WTC11 (cell line): ENCODE results near the gene PEX6.

Experiments used
- AFF4 ChIP-seq: sonication (generic); formaldehyde crosslinking; IDR thresholded peaks from 2 replicates; pipeline ENCODE4 v1.8.1; 2023; ENCODE audit warnings: mild to moderate bottlenecking, missing genetic modification reagents, borderline replicate concordance
- ATF1 ChIP-seq: sonication (generic); formaldehyde crosslinking; IDR thresholded peaks from 2 replicates; pipeline ENCODE4 v1.8.1; 2023; ENCODE audit warnings: mild to moderate bottlenecking, moderate library complexity, missing genetic modification reagents
- CTCF ChIP-seq: fragments of 200-600 bp; IDR thresholded peaks from 2 replicates; pipeline ENCODE4 v1.8.0; 2022; ENCODE audit warnings: antibody characterized with exemption
- KAT7 ChIP-seq: sonication (generic); formaldehyde crosslinking; IDR thresholded peaks from 2 replicates; pipeline ENCODE4 v1.8.1; 2023; ENCODE audit warnings: missing genetic modification reagents, mild to moderate bottlenecking, borderline replicate concordance
- NFE2L1 ChIP-seq: sonication (generic); formaldehyde crosslinking; IDR thresholded peaks from 2 replicates; pipeline ENCODE4 v1.8.1; 2023; ENCODE audit warnings: missing genetic modification reagents
- SMAD3 ChIP-seq: sonication (generic); formaldehyde crosslinking; IDR thresholded peaks from 2 replicates; pipeline ENCODE4 v1.8.0; 2022; ENCODE audit warnings: missing genetic modification reagents, mild to moderate bottlenecking, borderline replicate concordance
- USF2 ChIP-seq: sonication (generic); formaldehyde crosslinking; IDR thresholded peaks from 2 replicates; pipeline ENCODE4 v1.8.1; 2023; ENCODE audit warnings: mild to moderate bottlenecking, missing genetic modification reagents, moderate library complexity
- ZNF263 ChIP-seq: sonication (generic); formaldehyde crosslinking; IDR thresholded peaks from 2 replicates; pipeline ENCODE4 v1.8.1; 2022; ENCODE audit warnings: low read depth, mild to moderate bottlenecking, moderate library complexity, missing genetic modification reagents
- ZNF416 ChIP-seq: fragments of 250-450 bp; sonication (Bioruptor Pico); IDR thresholded peaks from 2 replicates; pipeline ENCODE4 v1.9.0; 2021; ENCODE audit warnings: mild to moderate bottlenecking, inconsistent platforms
- ZNF512 ChIP-seq: sonication (generic); formaldehyde crosslinking; IDR thresholded peaks from 2 replicates; pipeline ENCODE4 v1.8.1; 2022; ENCODE audit warnings: missing genetic modification reagents, borderline replicate concordance

- no peak for TF ChIP-seq CTCF
- TF ChIP-seq KAT7 (CRISPR knock-in tag) = no peak
- no peak for TF ChIP-seq USF2 (CRISPR knock-in tag)
- no peak for TF ChIP-seq SMAD3
- no peak for TF ChIP-seq NFE2L1
- no peak for TF ChIP-seq ZNF416 (CRISPR knock-in tag)
- no peak for TF ChIP-seq ZNF512 (CRISPR knock-in tag)
- no peak for TF ChIP-seq AFF4
- no peak for TF ChIP-seq ZNF263
- TF ChIP-seq ATF1 (CRISPR knock-in tag) = no peak
These were observed 7.1 kb downstream of the PEX6 start for GRCh38 chr6:42971746-42972327.
